Colonic mucosa (tissue), 4 donors: ENCODE measurements around the gene TLR10. TPM values are rescaled to one million over a fixed set of nuclear protein-coding genes. Genes with fewer than 3 reads are reported as not detected.
"Not testable (repeated sequence)": the region's sequence is repeated elsewhere in the genome, so short reads cannot be mapped to it uniquely, and the experiment has no call there.

Experiments used
- DNase-seq: peaks from one replicate; pipeline ENCODE4 v3.0.0-alpha.2; 2020
- H3K27ac ChIP-seq: fragments of 200-600 bp; one replicate; pipeline ENCODE4 v1.8.0; 2021
- H3K27me3 ChIP-seq: fragments of 200-600 bp; one replicate; pipeline ENCODE4 v1.8.0; 2021
- H3K36me3 ChIP-seq: fragments of 200-600 bp; one replicate; pipeline ENCODE4 v1.8.0; 2021
- H3K4me1 ChIP-seq: fragments of 200-600 bp; one replicate; pipeline ENCODE4 v1.8.0; 2021; ENCODE audit warnings: mild to moderate bottlenecking
- H3K4me3 ChIP-seq: fragments of 200-600 bp; one replicate; pipeline ENCODE4 v1.8.0; 2021
- H3K9ac ChIP-seq, 2 donors: one replicate each; pipeline ENCODE4 v1.7.0; 2013; ENCODE audit warnings: control low read depth in 2 of 2, low read depth in 2 of 2, low read length in 2 of 2
- H3K9me3 ChIP-seq: fragments of 200-600 bp; one replicate; pipeline ENCODE4 v1.8.0; 2021
- intact Hi-C: fragments of 100-400 bp; cut with DNase I; formaldehyde crosslinking; loops from one replicate; pipeline ENCODE4 v1.14.1; 2022
- total RNA-seq, 2 donors: library from RNA; stranded (reverse); fragmentation: NEBNext Ultra II Directional in 1 of 2; extraction: Animal tissue kit (Norgen Biotek cat#: 25700) in 1 of 2; gene quantifications; one replicate each; pipeline ENCODE4 v1.2.1, GENCODE V29; 2021
- TF ChIP-seq, protein P1 (sequence below): fragments of 200-600 bp; IDR thresholded peaks from one replicate; pipeline ENCODE4 v1.8.0; 2022; ENCODE audit warnings: antibody characterized with exemption, mild to moderate bottlenecking
- donor health status: healthy.
- donor health status: DM: no; HTN: no; CAD: no.
- donor health status: DM: no; HTN: no; CAD: no.

The TLR10 gene
- total RNA-seq, 2 donors from 2014 or later, result 0.20 to 0.24 TPM

DNA sequence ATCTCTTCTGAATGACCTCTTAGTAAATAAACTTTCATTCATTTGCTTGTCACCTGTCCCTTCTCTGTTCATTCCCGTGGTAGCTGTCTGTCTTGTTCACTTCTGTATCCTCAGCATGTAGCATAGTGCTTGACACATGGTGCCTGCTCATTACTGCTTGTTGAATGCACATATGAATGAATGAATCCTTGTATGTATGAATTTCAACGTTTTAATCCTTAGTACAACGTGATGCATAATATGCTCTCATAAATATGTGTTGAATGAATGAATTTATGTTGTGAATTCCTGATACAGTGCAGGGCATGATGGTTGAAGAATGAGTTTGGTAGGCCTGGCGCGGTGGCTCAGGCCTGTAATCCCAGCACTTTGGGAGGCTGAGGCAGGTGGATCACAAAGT lies 3.0 kb downstream of the TLR10 start:
- no peak overlapping the region for H3K27ac ChIP-seq
- TF ChIP-seq, protein P1, sequence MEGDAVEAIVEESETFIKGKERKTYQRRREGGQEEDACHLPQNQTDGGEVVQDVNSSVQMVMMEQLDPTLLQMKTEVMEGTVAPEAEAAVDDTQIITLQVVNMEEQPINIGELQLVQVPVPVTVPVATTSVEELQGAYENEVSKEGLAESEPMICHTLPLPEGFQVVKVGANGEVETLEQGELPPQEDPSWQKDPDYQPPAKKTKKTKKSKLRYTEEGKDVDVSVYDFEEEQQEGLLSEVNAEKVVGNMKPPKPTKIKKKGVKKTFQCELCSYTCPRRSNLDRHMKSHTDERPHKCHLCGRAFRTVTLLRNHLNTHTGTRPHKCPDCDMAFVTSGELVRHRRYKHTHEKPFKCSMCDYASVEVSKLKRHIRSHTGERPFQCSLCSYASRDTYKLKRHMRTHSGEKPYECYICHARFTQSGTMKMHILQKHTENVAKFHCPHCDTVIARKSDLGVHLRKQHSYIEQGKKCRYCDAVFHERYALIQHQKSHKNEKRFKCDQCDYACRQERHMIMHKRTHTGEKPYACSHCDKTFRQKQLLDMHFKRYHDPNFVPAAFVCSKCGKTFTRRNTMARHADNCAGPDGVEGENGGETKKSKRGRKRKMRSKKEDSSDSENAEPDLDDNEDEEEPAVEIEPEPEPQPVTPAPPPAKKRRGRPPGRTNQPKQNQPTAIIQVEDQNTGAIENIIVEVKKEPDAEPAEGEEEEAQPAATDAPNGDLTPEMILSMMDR, result no peak
- intact Hi-C loops, result no loop called here

DNA sequence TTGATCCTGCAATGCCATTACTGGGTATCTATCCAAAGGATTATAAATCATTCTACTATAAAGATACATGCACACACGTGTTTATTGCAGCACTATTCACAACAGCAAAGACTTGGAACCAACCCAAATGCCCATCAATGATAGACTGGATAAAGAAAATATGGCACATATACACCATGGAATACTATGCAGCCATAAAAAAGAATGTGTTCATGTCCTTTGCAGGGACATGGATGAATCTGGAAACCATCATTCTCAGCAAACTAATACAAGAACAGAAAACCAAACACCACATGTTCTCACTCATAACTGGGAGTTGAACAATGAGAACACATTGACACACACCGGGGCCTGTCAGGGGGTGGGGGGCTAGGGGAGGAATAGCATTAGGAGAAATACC lies 4.9 kb downstream of the TLR10 start:
- H3K9me3 ChIP-seq, H3K27ac ChIP-seq, H3K4me3 ChIP-seq, H3K4me1 ChIP-seq, DNase-seq, H3K36me3 ChIP-seq, intact Hi-C loops, H3K27me3 ChIP-seq, H3K9ac ChIP-seq: not testable (repeated sequence)

More for the DNA sequence above, 3.0 kb downstream of the TLR10 start:
- Histone ChIP-seq H3K4me1 (no peaks in the 10 kb centered on the region), H3K27me3 (no peaks in the 10 kb centered on the region), H3K4me3 (no peak overlapping the region), H3K36me3 (no peaks in the 10 kb centered on the region), H3K9me3 (no peaks in the 10 kb centered on the region), H3K9ac (no peak overlapping the region)
- no peak for DNase-seq

DNA sequence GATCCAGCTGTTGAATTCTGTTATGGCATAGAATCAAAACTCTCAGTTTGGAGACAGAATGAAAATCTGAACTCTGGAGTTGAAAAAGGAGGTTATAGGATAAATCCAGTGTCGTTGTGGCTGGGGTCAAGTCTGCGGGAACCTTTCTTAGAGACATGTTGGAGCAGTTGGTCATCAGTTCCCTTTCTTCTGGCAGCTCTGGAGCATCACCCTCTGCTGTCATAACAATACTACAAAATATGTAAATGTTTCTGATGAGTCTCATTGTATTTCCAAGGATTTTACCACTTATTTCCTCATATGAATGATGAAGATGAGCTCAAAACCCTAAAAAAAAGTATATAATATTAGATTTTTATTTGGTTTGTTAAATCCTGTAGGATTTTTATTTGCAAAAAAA lies 7.5 kb downstream of the TLR10 start:
- intact Hi-C loops, result no loop called here

DNA sequence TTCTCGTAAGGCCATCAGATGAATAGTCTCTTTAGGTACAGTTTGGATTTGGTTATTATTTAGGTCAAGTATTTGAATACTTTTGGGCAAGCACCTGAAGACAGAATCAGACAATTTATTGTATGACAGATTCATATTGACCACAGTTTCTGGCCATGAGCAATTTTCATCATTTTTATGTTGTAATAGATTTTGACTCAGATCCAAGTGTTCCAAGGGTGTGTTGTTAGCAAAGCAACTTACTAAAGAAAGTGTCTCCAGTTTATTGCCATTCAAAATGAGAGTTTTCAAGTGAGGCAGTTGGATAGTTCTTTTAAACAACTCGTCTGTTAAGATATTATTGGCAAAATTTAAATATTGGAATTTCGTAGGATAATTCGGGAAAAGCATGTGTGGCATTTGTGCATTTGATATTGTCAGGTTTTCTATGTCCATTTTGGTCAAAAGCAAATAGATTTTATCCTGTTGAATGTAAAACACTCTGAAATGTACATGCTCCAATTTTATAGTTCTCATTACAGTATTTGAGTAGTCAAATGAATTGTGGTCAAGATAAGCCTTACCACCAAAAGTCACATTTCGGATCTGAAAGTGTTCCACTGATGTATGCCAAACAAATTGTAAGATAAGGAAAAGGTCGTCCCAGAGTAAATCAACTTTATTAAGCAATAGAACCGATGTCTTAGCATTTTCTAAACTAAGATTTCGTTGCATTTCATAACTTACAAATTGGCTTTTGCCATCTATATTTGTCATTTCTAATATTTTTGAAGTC lies 8.4 kb downstream of the TLR10 start:
- H3K4me3 ChIP-seq, result no peak overlapping the region
- no peak for DNase-seq
- intact Hi-C loops, result no loop called here

More for the DNA sequence above, 7.5 kb downstream of the TLR10 start:
- Histone ChIP-seq H3K9ac (no peak overlapping the region), H3K4me3 (no peak overlapping the region), H3K4me1 (no peaks in the 10 kb centered on the region), H3K36me3 (no peaks in the 10 kb centered on the region), H3K27me3 (no peaks in the 10 kb centered on the region), H3K27ac (no peak overlapping the region), H3K9me3 (no peaks in the 10 kb centered on the region)
- DNase-seq, result no peak
- TF ChIP-seq, protein P1, result no peak

DNA sequence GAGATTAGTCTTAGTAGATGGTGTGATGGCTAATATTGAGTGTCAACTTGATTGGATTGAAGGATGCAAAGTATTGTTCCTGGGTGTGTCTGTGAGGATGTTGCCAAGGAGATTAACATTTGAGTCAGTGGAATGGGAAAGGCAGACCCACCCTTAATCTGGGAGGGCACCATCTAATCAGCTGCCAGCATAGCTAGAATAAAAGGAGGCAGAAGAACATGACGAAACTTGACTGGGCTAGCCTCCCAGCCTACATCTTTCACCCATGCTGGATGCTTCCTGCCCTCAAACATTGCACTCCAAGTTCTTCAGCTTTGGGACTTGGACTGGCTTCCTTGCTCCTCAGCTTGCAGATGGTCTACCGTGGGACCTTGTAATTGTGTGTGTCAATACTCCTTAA lies 12.5 kb downstream of the TLR10 start:
- not testable (repeated sequence) for H3K27ac ChIP-seq

More for the DNA sequence above, 8.4 kb downstream of the TLR10 start:
- Histone ChIP-seq H3K36me3 (no peaks in the 10 kb centered on the region), H3K9ac (no peak overlapping the region), H3K9me3 (no peaks in the 10 kb centered on the region), H3K4me1 (no peaks in the 10 kb centered on the region), H3K27me3 (no peaks in the 10 kb centered on the region), H3K27ac (no peak overlapping the region)
- TF ChIP-seq, protein P1, result no peak

DNA sequence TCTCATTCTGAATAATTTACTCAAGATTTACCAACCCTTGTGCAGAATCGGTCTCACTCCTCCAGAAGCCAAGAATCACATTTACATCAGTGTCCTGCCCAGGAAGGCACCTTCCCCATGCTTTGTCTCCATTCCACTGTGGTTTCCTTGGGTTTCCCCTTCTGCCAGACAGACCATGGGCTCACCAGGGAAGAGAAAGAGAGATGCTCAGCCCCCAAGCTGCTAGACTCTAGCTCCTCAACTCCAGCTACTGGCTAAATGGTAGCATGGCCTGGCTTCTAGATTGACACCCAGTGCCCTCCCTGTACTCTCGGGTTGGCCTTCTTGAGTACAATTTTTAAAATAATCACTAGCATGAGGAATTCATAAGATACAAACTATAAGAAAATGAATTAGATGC lies 12.9 kb downstream of the TLR10 start:
- intact Hi-C loops, result no loop called here
- Histone ChIP-seq H3K27ac (no peak overlapping the region), H3K36me3 (no peaks in the 10 kb centered on the region), H3K4me3 (no peak overlapping the region), H3K27me3 (no peaks in the 10 kb centered on the region), H3K9ac (no peak overlapping the region), H3K9me3 (no peaks in the 10 kb centered on the region), H3K4me1 (no peaks in the 10 kb centered on the region)
- TF ChIP-seq, protein P1, result no peak
- no peak for DNase-seq

More for the DNA sequence above, 12.5 kb downstream of the TLR10 start:
- H3K9me3 ChIP-seq, H3K4me3 ChIP-seq, H3K27me3 ChIP-seq, DNase-seq, H3K4me1 ChIP-seq, H3K9ac ChIP-seq, intact Hi-C loops, H3K36me3 ChIP-seq: not testable (repeated sequence)
